ENCODE measurements around the gene TMEM163. TPM values are rescaled to one million over a fixed set of nuclear protein-coding genes. Genes with fewer than 3 reads are reported as not detected.

Gene TMEM163
- total RNA-seq, 2 experiments from 2014 or later = 0.14 to 0.19 TPM

- POLR2A ChIA-PET = no interaction called here
- Mint-ChIP-seq H3K4me1 (no peaks in the 10 kb centered on the region), H3K27me3 (no peaks in the 10 kb centered on the region), H3K36me3 (no peaks in the 10 kb centered on the region), H3K9me3 (no peaks in the 10 kb centered on the region), H3K4me3 (no peak overlapping the region), H3K27ac (no peak overlapping the region)
- ATAC-seq (ENCODE audit: low read depth) (no peak), DNase-seq (no peak)
Observed at GRCh38 chr2:134438371-134438770, 280.4 kb downstream of the TMEM163 start.

- Mint-ChIP-seq H3K4me3 (no peak overlapping the region), H3K4me1 (no peaks in the 10 kb centered on the region), H3K27me3 (no peaks in the 10 kb centered on the region), H3K36me3 (peaks cover 1% of the 10 kb centered on the region), H3K9me3 (no peaks in the 10 kb centered on the region), H3K27ac (no peak overlapping the region)
- ATAC-seq (ENCODE audit: low read depth) = no peak
- POLR2A ChIA-PET = no interaction called here
- DNase-seq = no peak
Observed at GRCh38 chr2:134436706-134437105, 282.1 kb downstream of the TMEM163 start.

GRCh38 chr2:134435936-134436335 lies 282.9 kb downstream of the TMEM163 start:
- H3K4me3 Mint-ChIP-seq = no peak overlapping the region
- no peak for ATAC-seq (ENCODE audit: low read depth)
- no peaks in the 10 kb centered on the region for H3K27me3 Mint-ChIP-seq
- H3K9me3 Mint-ChIP-seq = no peaks in the 10 kb centered on the region
- H3K27ac Mint-ChIP-seq = no peak overlapping the region
- H3K36me3 Mint-ChIP-seq = peaks cover 1% of the 10 kb centered on the region
- DNase-seq = no peak
- H3K4me1 Mint-ChIP-seq = no peaks in the 10 kb centered on the region
- POLR2A ChIA-PET = no interaction called here

DNA sequence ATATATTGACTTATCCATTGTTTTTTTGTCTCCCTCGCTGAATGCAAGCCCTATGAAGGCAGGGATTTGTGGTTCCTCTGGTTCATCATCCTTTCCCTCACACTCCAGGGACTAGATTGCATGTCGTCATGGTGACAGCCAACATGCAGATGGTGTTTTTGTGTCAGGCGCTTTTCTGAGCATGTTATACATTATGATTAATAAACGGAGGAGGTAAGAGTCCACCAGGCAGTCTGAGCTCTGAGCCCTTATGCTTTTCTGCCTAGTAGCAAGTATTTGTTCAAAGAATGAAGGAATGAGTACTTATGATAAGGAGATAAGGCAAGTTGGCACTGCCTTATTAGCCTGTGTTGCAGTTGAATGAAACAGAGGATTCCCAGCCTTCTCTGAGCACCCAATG lies 283.3 kb downstream of the TMEM163 start:
- Mint-ChIP-seq H3K9me3 (no peaks in the 10 kb centered on the region), H3K4me3 (no peak overlapping the region), H3K36me3 (peaks cover 1% of the 10 kb centered on the region), H3K27ac (no peak overlapping the region), H3K27me3 (no peaks in the 10 kb centered on the region), H3K4me1 (no peaks in the 10 kb centered on the region)
- DNase-seq (no peak), ATAC-seq (ENCODE audit: low read depth) (no peak)
- POLR2A ChIA-PET = no interaction called here

GRCh38 chr2:134433979-134434378 lies 284.8 kb downstream of the TMEM163 start:
- POLR2A ChIA-PET = no interaction called here
- Mint-ChIP-seq H3K4me3 (no peak overlapping the region), H3K27ac (no peak overlapping the region), H3K36me3 (peaks cover 1% of the 10 kb centered on the region), H3K4me1 (no peaks in the 10 kb centered on the region), H3K9me3 (no peaks in the 10 kb centered on the region), H3K27me3 (no peaks in the 10 kb centered on the region)
- no peak for ATAC-seq (ENCODE audit: low read depth)
- no peak for DNase-seq

- ATAC-seq (ENCODE audit: low read depth) = no peak
- no peaks in the 10 kb centered on the region for H3K4me1 Mint-ChIP-seq
- H3K9me3 Mint-ChIP-seq = no peaks in the 10 kb centered on the region
- H3K27ac Mint-ChIP-seq = no peak overlapping the region
- no peaks in the 10 kb centered on the region for H3K27me3 Mint-ChIP-seq
- DNase-seq = no peak
- peaks cover 1% of the 10 kb centered on the region for H3K36me3 Mint-ChIP-seq
- no peak overlapping the region for H3K4me3 Mint-ChIP-seq
- POLR2A ChIA-PET = no interaction called here
Observed at GRCh38 chr2:134433469-134433868, 285.3 kb downstream of the TMEM163 start.

DNA sequence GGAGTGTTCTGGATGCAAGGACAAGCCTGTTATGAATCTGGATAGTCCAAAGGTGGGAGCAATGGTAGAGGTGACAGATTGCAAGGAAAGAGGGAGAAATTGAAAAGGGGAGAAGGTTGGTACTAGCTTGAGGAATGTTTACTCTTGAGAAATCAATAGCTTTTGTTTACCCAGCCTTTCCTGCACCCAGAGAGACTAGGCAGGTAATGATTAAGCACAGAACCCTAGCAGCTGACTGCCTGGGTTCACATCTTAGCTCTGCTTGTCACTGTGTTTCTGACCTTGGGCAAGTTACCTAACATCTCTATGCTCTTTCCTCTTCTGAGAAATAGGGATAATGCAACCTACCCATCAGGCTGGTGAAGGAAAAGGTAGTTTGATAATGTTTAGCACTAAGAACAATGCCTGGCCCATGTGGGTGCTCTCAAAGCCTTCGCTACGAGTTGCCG lies 286.3 kb downstream of the TMEM163 start:
- Mint-ChIP-seq H3K9me3 (no peaks in the 10 kb centered on the region), H3K36me3 (peaks cover 1% of the 10 kb centered on the region), H3K4me1 (no peaks in the 10 kb centered on the region), H3K27ac (no peak overlapping the region), H3K27me3 (no peaks in the 10 kb centered on the region), H3K4me3 (no peak overlapping the region)
- POLR2A ChIA-PET = no interaction called here
- no peak for ATAC-seq (ENCODE audit: low read depth)
- no peak for DNase-seq

DNA sequence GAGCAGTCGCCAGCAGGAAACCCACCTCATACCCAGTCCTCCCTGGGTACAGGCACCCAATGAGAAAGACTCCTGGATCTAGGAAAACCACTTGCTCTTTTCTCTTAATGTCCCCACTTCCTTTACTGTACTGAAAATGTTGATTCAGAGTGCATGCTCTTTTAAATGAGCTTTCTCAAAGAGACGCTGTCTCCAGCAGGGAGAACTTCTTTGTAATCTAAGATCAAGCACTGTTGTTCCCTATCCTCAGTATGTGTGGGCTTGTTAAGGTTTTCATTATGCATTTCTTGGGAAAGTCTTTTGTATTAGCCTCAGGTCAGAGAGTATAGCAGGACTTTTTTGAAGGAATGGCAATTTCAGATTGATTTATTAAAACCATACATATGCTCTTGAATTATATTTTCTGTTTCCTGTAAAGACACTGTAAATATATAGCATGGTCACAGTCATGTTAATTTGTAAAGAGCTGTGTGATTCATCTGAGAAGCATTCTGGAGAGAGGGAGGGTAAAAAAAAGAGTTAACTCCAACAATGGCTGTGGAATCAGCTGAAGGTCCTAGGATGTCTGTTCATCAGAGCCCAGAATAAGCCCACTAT lies 286.9 kb downstream of the TMEM163 start:
- Mint-ChIP-seq H3K27ac (no peak overlapping the region), H3K9me3 (no peaks in the 10 kb centered on the region)

GRCh38 chr2:134429886-134430285 lies 288.9 kb downstream of the TMEM163 start:
- Mint-ChIP-seq H3K27ac (no peak overlapping the region), H3K4me1 (peaks cover 4% of the 10 kb centered on the region), H3K36me3 (peaks cover 7% of the 10 kb centered on the region), H3K4me3 (no peak overlapping the region), H3K27me3 (no peaks in the 10 kb centered on the region), H3K9me3 (no peaks in the 10 kb centered on the region)
- POLR2A ChIA-PET = no interaction called here
- ATAC-seq (ENCODE audit: low read depth) = no peak
- DNase-seq = no peak

More for the DNA sequence above, 286.9 kb downstream of the TMEM163 start:
- no peak for DNase-seq
- ATAC-seq (ENCODE audit: low read depth) = no peak
- Mint-ChIP-seq H3K36me3 (peaks cover 1% of the 10 kb centered on the region), H3K4me1 (no peaks in the 10 kb centered on the region), H3K4me3 (no peak overlapping the region), H3K27me3 (no peaks in the 10 kb centered on the region)
- POLR2A ChIA-PET = no interaction called here

GRCh38 chr2:134426721-134427120 lies 292.1 kb downstream of the TMEM163 start:
- Mint-ChIP-seq H3K27ac (no peak overlapping the region), H3K36me3 (peaks cover 12% of the 10 kb centered on the region), H3K9me3 (no peaks in the 10 kb centered on the region)

DNA sequence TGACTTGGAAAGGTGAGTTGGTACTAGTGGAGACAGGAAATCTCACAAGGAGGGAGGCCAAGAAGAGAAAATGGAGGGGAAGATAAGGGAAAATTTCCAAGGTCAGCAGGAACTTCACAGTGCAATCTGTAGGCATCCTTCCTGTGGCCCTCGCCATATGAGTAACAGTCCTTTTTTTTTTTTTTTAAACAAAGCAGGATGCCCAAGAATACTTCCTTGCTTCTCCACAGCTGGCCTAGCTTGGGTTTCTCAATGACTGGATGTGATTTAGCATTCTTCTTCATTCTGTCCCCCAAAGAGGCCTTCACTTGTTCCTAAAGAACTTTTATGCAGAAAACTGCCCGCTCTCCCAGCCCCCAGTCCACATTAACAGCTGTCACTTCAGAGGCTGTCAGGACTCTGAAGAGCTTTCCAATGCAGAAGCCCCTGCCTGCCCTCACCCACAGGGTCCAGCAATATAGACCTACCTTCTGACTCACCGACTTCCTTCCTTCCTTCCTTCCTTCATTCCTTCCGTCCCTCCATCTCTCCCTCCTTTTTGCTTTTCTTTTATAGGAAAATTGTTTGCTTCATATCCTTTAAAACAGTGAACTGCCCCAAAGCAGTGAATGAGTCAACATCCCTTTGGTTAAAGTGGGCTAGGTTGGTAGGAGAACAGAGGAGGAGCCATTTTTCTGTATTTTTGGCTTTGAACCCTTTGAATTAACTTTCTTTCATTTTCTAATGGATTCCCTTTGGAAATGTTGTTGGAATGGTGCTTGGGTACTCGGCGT lies 292.9 kb downstream of the TMEM163 start:
- ATAC-seq (ENCODE audit: low read depth) (no peak), DNase-seq (no peak)
- POLR2A ChIA-PET = no interaction called here
- Mint-ChIP-seq H3K27me3 (no peaks in the 10 kb centered on the region), H3K9me3 (no peaks in the 10 kb centered on the region), H3K4me1 (peaks cover 4% of the 10 kb centered on the region), H3K36me3 (peaks cover 12% of the 10 kb centered on the region), H3K4me3 (no peak overlapping the region), H3K27ac (no peak overlapping the region)

More at GRCh38 chr2:134426721-134427120, 292.1 kb downstream of the TMEM163 start:
- POLR2A ChIA-PET = no interaction called here
- DNase-seq (no peak), ATAC-seq (ENCODE audit: low read depth) (no peak)
- no peak overlapping the region for H3K4me3 Mint-ChIP-seq
- H3K4me1 Mint-ChIP-seq = peaks cover 4% of the 10 kb centered on the region
- no peaks in the 10 kb centered on the region for H3K27me3 Mint-ChIP-seq

DNA sequence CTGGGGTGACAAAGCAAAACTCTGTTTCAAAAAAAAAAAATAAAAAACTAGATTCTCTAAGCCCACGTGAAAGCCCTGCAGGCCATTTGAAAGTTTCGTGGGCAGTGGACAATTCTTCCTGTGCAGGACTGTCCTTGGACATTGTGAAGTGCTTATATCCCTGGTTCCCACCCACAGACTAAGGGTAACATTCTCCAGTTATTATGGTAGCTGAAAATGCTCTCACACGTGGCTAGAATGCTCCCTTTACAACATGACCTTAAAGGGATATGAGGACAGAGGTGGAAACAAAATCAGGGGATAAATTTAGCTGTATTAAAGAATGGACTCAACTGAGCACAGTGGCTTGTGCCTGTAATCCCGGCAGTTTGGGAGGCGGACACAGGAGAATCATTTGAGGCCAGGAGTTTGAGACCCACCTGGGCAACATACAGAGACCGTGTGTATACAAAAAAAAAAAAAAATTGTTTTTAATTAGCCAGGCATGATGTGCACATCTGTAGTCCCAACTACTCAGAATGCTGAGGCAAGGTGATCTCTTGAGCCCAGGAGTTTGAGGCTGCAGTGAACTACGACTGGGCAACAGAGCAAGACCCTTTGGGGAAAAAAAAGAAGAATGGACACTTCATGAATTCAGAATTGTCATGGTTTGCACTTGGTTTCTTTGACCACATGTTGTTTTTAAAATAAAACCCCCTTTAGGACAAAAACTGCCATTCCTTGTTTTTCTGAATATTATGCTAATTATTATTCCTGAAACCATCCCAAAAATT lies 297.1 kb downstream of the TMEM163 start:
- Mint-ChIP-seq H3K27me3 (no peaks in the 10 kb centered on the region), H3K27ac (no peak overlapping the region), H3K4me1 (peaks cover 4% of the 10 kb centered on the region), H3K9me3 (no peaks in the 10 kb centered on the region), H3K36me3 (peaks cover 14% of the 10 kb centered on the region), H3K4me3 (no peak overlapping the region)
- ATAC-seq (ENCODE audit: low read depth) (no peak), DNase-seq (no peak)
- POLR2A ChIA-PET = no interaction called here

DNA sequence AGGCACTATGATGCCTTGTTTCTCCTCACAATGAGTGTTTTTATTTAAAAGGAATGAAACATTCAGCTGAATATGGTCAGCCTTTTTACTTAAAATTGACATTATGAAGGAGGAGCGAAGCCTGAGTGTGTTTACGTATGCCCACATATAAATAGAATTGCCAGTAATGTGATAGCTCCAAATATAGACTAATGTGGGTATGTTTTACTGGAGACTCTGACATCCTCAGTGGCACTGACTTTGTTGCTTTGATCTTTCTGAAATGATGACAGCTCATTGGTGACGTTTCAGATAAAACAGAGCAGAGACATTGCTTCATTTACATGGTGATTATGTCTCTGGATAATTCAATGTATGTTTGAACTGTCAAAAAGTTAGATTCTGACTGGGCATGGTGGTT lies 297.9 kb downstream of the TMEM163 start:
- ATAC-seq (ENCODE audit: low read depth) = no peak
- Mint-ChIP-seq H3K36me3 (peaks cover 14% of the 10 kb centered on the region), H3K4me1 (peaks cover 4% of the 10 kb centered on the region), H3K4me3 (no peak overlapping the region), H3K27me3 (no peaks in the 10 kb centered on the region), H3K27ac (no peak overlapping the region), H3K9me3 (no peaks in the 10 kb centered on the region)
- DNase-seq = no peak
- POLR2A ChIA-PET = no interaction called here

DNA sequence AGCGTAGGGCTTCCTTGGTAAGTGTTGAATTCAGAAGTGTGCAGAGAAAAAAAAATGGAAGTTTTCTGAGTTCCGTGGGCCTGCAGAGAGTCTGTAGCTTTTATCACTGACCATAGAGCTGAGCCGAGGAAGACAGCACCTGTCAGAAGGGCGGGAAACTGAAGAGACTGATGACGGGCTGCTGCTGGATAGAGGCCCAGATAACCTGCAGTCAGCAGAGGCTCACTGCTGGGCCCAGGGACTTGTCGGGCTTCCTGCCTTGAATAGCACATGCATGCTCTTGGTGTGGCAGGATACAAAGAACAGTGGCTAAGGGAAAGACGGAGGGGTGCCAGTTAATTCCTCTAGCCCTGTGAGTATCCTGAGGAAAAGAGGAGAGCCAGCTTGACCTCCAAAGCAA lies 298.5 kb downstream of the TMEM163 start:
- no peak overlapping the region for H3K4me3 Mint-ChIP-seq
- H3K4me1 Mint-ChIP-seq = peaks cover under 1% of the 10 kb centered on the region
- H3K36me3 Mint-ChIP-seq = peaks cover 11% of the 10 kb centered on the region
- no peaks in the 10 kb centered on the region for H3K9me3 Mint-ChIP-seq
- DNase-seq (no peak), ATAC-seq (ENCODE audit: low read depth) (no peak)
- POLR2A ChIA-PET = no interaction called here
- H3K27ac Mint-ChIP-seq = no peak overlapping the region
- H3K27me3 Mint-ChIP-seq = no peaks in the 10 kb centered on the region
